Measurements from ENCODE around the gene EIF2D.
A peak's percentile ranks its signal among the peaks of the same experiment; 100 is the strongest.

EIF2D gene

GRCh38 chr1:206550446-206550845, 61.8 kb downstream of the EIF2D start:
- TF ChIP-seq NFIC (IDR thresholded peaks at IDR 0.05) (no peak), RAD21 (IDR thresholded peaks at IDR 0.05; ENCODE audit: low read depth) (no peak), CREB1 (IDR thresholded peaks at IDR 0.05; ENCODE audit: low read depth) (no peak), EGR1 (IDR thresholded peaks at IDR 0.05) (no peak), YY1 (IDR thresholded peaks at IDR 0.05; ENCODE audit: low read depth) (no peak), ZBTB7A (IDR thresholded peaks at IDR 0.05; ENCODE audit: low read depth) (no peak), MAX (IDR thresholded peaks at IDR 0.05) (no peak), CEBPB (IDR thresholded peaks at IDR 0.05) (no peak), TAF1 (IDR thresholded peaks at IDR 0.05; ENCODE audit: low read depth) (no peak), TEAD4 (IDR thresholded peaks at IDR 0.05) (no peak), TCF12 (IDR thresholded peaks at IDR 0.05; ENCODE audit: low read depth) (no peak), REST (IDR thresholded peaks at IDR 0.05; ENCODE audit: low read depth) (no peak), EP300 (IDR thresholded peaks at IDR 0.05; ENCODE audit: borderline replicate concordance) (no peak), FOXM1 (IDR thresholded peaks at IDR 0.05; ENCODE audit: borderline replicate concordance, low read depth) (no peak)

- no peak for TF ChIP-seq USF1 (IDR thresholded peaks at IDR 0.05)
Measured at GRCh38 chr1:206547104-206547503, 65.2 kb downstream of the EIF2D start.

- TF ChIP-seq TAF1 (IDR thresholded peaks at IDR 0.05; ENCODE audit: low read depth): no peak
- TF ChIP-seq TCF12 (IDR thresholded peaks at IDR 0.05; ENCODE audit: low read depth): no peak
Measured at GRCh38 chr1:206545351-206545750, 66.9 kb downstream of the EIF2D start.

- TF ChIP-seq ZBTB7A (IDR thresholded peaks at IDR 0.05; ENCODE audit: low read depth) (no peak), FOXM1 (IDR thresholded peaks at IDR 0.05; ENCODE audit: borderline replicate concordance, low read depth) (no peak), REST (IDR thresholded peaks at IDR 0.05; ENCODE audit: low read depth) (no peak), EGR1 (IDR thresholded peaks at IDR 0.05) (no peak), MAX (IDR thresholded peaks at IDR 0.05) (peak; percentile 90), USF1 (IDR thresholded peaks at IDR 0.05) (peak; percentile 70; the same call in 1 of the 2 replicates), TEAD4 (IDR thresholded peaks at IDR 0.05) (no peak), TAF1 (IDR thresholded peaks at IDR 0.05; ENCODE audit: low read depth) (no peak), CEBPB (IDR thresholded peaks at IDR 0.05) (no peak), CREB1 (IDR thresholded peaks at IDR 0.05; ENCODE audit: low read depth) (no peak), RAD21 (IDR thresholded peaks at IDR 0.05; ENCODE audit: low read depth) (peak; percentile 76), YY1 (IDR thresholded peaks at IDR 0.05; ENCODE audit: low read depth) (no peak), TCF12 (IDR thresholded peaks at IDR 0.05; ENCODE audit: low read depth) (no peak), EP300 (IDR thresholded peaks at IDR 0.05; ENCODE audit: borderline replicate concordance) (no peak), NFIC (IDR thresholded peaks at IDR 0.05) (no peak)
Measured at GRCh38 chr1:206544562-206545257, 67.6 kb downstream of the EIF2D start.
